K562 (cell line): ENCODE measurements around the gene HAPLN2. TPM values are rescaled to one million over a fixed set of nuclear protein-coding genes. Genes with fewer than 3 reads are reported as not detected.

Source experiments
- ATAC-seq: fragments of 200-7000 bp; cut with Tn5 transposase; 3 replicates; pipeline ENCODE4 v1.9.1; 2020; ENCODE audit warnings: moderate library complexity
- BruUV-seq: library from RNA; stranded (reverse); fragments of 400-500 nt; replicated peaks from 2 replicates; lab custom pipeline; 2021; lab: Mats Ljungman, UMichigan
- CTCF ChIA-PET: fragments of 300-600 bp; formaldehyde crosslinking; extraction: SDS; loops from one replicate; lab custom pipeline; 2021; ENCODE audit warnings: low intra/inter-chr PET ratio; lab: Yijun Ruan, JAX
- POLR2A ChIA-PET: fragments of 300-600, 350-650 bp; sonication (Branson Sonifier 250); formaldehyde crosslinking; extraction: SDS; loops from one replicate; lab custom pipeline; 2021; ENCODE audit warnings: antibody characterized with exemption, inconsistent platforms; lab: Yijun Ruan, JAX
- DNase-seq, 4 experiments: peaks; one replicate each; pipeline versions ENCODE4 v3.0.0 to v3.0.0-alpha.2; 2011 to 2018; ENCODE audit warnings: low spot score in 3 of 4, mixed read lengths in 3 of 4; ENCODE audit errors: extremely low read depth in 1 of 4
- FAIRE-seq: peaks from 2 replicates; lab custom pipeline; 2011; peaks lifted over from hg19 to GRCh38; lab: Jason Lieb, UNC
- H2AFZ ChIP-seq: 2 replicates; pipeline ENCODE4 v1.6.0; 2011; ENCODE audit warnings: low read depth, low read length, control low read depth, inconsistent platforms
- H3K27ac ChIP-seq: fragments of 200-600 bp; 3 replicates; pipeline ENCODE4 v1.8.0; 2011; ENCODE audit warnings: low read depth, mild to moderate bottlenecking, control low read depth, inconsistent platforms, low read length, moderate library complexity, mixed read lengths; ENCODE audit errors: extremely low read depth
- H3K27me3 ChIP-seq, 2 experiments: fragments of 300-600 bp in 1 of 2; 2 replicates in 1 of 2; 3 replicates in 1 of 2; pipeline versions ENCODE4 v1.6.0 to v1.8.0; 2011; ENCODE audit warnings: inconsistent platforms in 2 of 2, low read length in 2 of 2, mild to moderate bottlenecking in 1 of 2, mixed read lengths in 1 of 2, moderate library complexity in 1 of 2; ENCODE audit not compliant: control insufficient read depth in 2 of 2, insufficient read depth in 2 of 2
- H3K36me3 ChIP-seq: fragments of 300-600 bp; 3 replicates; pipeline ENCODE4 v1.8.0; 2011; ENCODE audit warnings: mild to moderate bottlenecking, low read length, inconsistent platforms; ENCODE audit not compliant: control insufficient read depth, insufficient read depth
- H3K4me1 ChIP-seq, 2 experiments: fragments of 200-600 bp in 1 of 2; replicated peaks in 1 of 2; 2 replicates in 1 of 2; 3 replicates in 1 of 2; pipeline versions ENCODE4 v1.5.1 to v1.8.0; 2011; ENCODE audit warnings: inconsistent platforms in 2 of 2, low read length in 2 of 2, mild to moderate bottlenecking in 1 of 2, mixed read lengths in 1 of 2, moderate library complexity in 1 of 2; ENCODE audit not compliant: control insufficient read depth in 2 of 2, insufficient read depth in 2 of 2
- H3K4me2 ChIP-seq: 2 replicates; pipeline ENCODE4 v1.6.1; 2011; ENCODE audit warnings: low read length, control low read depth, inconsistent platforms, mixed read lengths; ENCODE audit not compliant: insufficient read depth
- H3K4me3 ChIP-seq: fragments of 200-600 bp; sonication (generic), shearing (Covaris generic); 2 replicates; pipeline ENCODE4 v1.5.1; 2016; ENCODE audit warnings: control low read depth, inconsistent platforms
- H3K79me2 ChIP-seq: fragments of 200-600 bp; 3 replicates; pipeline ENCODE4 v1.8.0; 2011; ENCODE audit warnings: low read length, inconsistent platforms; ENCODE audit not compliant: control insufficient read depth, insufficient read depth
- H3K9ac ChIP-seq, 2 experiments: 2 replicates each; pipeline versions ENCODE4 v1.6.0 to v1.6.1; 2011; ENCODE audit warnings: low read depth in 2 of 2, low read length in 2 of 2, control low read depth in 1 of 2, inconsistent platforms in 1 of 2, mild to moderate bottlenecking in 1 of 2, mixed read lengths in 1 of 2; ENCODE audit not compliant: insufficient read depth in 1 of 2
- H3K9me1 ChIP-seq: one replicate; pipeline ENCODE4 v1.6.0; 2011; ENCODE audit warnings: inconsistent platforms, mild to moderate bottlenecking, low read length, moderate library complexity; ENCODE audit not compliant: control insufficient read depth, insufficient read depth
- H3K9me3 ChIP-seq: replicated peaks from 2 replicates; pipeline ENCODE4 v1.5.1; 2011; ENCODE audit warnings: low read depth, low read length, inconsistent platforms; ENCODE audit not compliant: control insufficient read depth, insufficient read depth
- H4K20me1 ChIP-seq: replicated peaks from 2 replicates; pipeline ENCODE4 v1.6.1; 2011; ENCODE audit warnings: low read length, inconsistent platforms, mixed read lengths; ENCODE audit not compliant: control insufficient read depth, insufficient read depth
- ADNP ChIP-seq: fragments of 200-800 bp; sonication (Bioruptor generic); IDR thresholded peaks from 2 replicates; pipeline ENCODE4 v1.6.1; 2016; ENCODE audit warnings: missing genetic modification characterization, missing compliant biosample characterization
- ARHGAP35 ChIP-seq: fragments of 450-650 bp; IDR thresholded peaks from 2 replicates; pipeline ENCODE4 v1.6.1; 2018; ENCODE audit not compliant: partially characterized antibody
- FOXM1 ChIP-seq, 2 experiments: fragments of 450-650 bp in 1 of 2; sonication (generic) in 1 of 2; formaldehyde crosslinking in 1 of 2; IDR thresholded peaks; 2 replicates each; pipeline versions ENCODE4 v1.6.1 to v1.9.0; 2017 to 2022; ENCODE audit warnings: low read depth in 2 of 2, mild to moderate bottlenecking in 2 of 2, missing genetic modification reagents in 1 of 2, moderate library complexity in 1 of 2
- GATA2 ChIP-seq: sonication (generic); formaldehyde crosslinking; IDR thresholded peaks from 2 replicates; pipeline ENCODE4 v1.4.0; 2020; ENCODE audit warnings: mild to moderate bottlenecking, missing genetic modification reagents
- HMG20A ChIP-seq: fragments of 450-650 bp; formaldehyde crosslinking; conservative IDR thresholded peaks from 2 replicates; pipeline ENCODE4 v1.4.0; 2020; ENCODE audit warnings: mild to moderate bottlenecking, mixed read lengths
- ILK ChIP-seq: fragments of 450-650 bp; IDR thresholded peaks from 2 replicates; pipeline ENCODE4 v1.6.1; 2016; ENCODE audit warnings: missing genetic modification characterization, low read depth, mild to moderate bottlenecking, missing compliant biosample characterization, moderate library complexity, borderline replicate concordance
- KAT8 ChIP-seq: fragments of 450-650 bp; IDR thresholded peaks from 2 replicates; pipeline ENCODE4 v1.6.1; 2016; ENCODE audit warnings: low read depth, mild to moderate bottlenecking
- KLF16 ChIP-seq: IDR thresholded peaks from 2 replicates; pipeline ENCODE4 v1.6.1; 2016; ENCODE audit warnings: antibody characterized with exemption
- LARP7 ChIP-seq: fragments of 450-650 bp; IDR thresholded peaks from 2 replicates; pipeline ENCODE4 v1.6.1; 2016
- PHTF2 ChIP-seq: fragments of 250-450 bp; sonication (Bioruptor Pico); IDR thresholded peaks from 2 replicates; pipeline ENCODE4 v1.5.0; 2021; ENCODE audit warnings: mild to moderate bottlenecking
- PTBP1 ChIP-seq: fragments of 200-400 bp; formaldehyde crosslinking; IDR thresholded peaks from 2 replicates; pipeline ENCODE4 v1.6.1; 2017; ENCODE audit warnings: low read depth, low read length
- RNF2 ChIP-seq: sonication (generic); IDR thresholded peaks from 2 replicates; pipeline ENCODE4 v1.6.1; 2016
- SETDB1 ChIP-seq: IDR thresholded peaks from one replicate; pipeline ENCODE4 v1.6.1; 2012; ENCODE audit warnings: low read length, control low read depth, inconsistent platforms
- TFAP4 ChIP-seq: sonication (generic); formaldehyde crosslinking; IDR thresholded peaks from 2 replicates; pipeline ENCODE4 v1.8.0; 2022; ENCODE audit warnings: missing genetic modification reagents, mild to moderate bottlenecking, moderate library complexity, borderline replicate concordance
- THRB ChIP-seq: fragments of 450-650 bp; formaldehyde crosslinking; conservative IDR thresholded peaks from 2 replicates; pipeline ENCODE4 v1.4.0; 2022; ENCODE audit warnings: mild to moderate bottlenecking, missing genetic modification characterization
- TRIM24 ChIP-seq, 2 experiments: fragments of 450-650 bp; IDR thresholded peaks; 2 replicates each; pipeline ENCODE4 v1.6.1; 2016
- ZBTB7A ChIP-seq: IDR thresholded peaks from 2 replicates; pipeline ENCODE4 v1.6.1; 2011; ENCODE audit warnings: low read depth, mild to moderate bottlenecking, low read length, moderate library complexity, borderline replicate concordance; ENCODE audit not compliant: control insufficient read depth
- ZNF395 ChIP-seq: fragments of 200-800 bp; sonication (Bioruptor generic); IDR thresholded peaks from 2 replicates; pipeline ENCODE4 v1.6.1; 2017; ENCODE audit warnings: missing genetic modification characterization, missing compliant biosample characterization
- ZNF707 ChIP-seq: fragments of 250-450 bp; sonication (Bioruptor Pico); conservative IDR thresholded peaks from 2 replicates; pipeline ENCODE4 v1.8.0; 2022; ENCODE audit warnings: inconsistent platforms, mild to moderate bottlenecking, moderate library complexity
- ZNF76 ChIP-seq: fragments of 250-450 bp; sonication (Bioruptor Pico); IDR thresholded peaks from 2 replicates; pipeline ENCODE4 v1.4.0; 2020; ENCODE audit warnings: mild to moderate bottlenecking, moderate library complexity, borderline replicate concordance
- WGBS: fragments of 100-300 bp; shearing (Covaris generic); methylation state at CpG from one replicate; pipeline ENCODE4 v1.1.6; 2016; ENCODE audit warnings: low coverage, mixed read lengths; ENCODE audit not compliant: insufficient coverage; ENCODE audit errors: missing lambda C conversion rate; 5-methylcytosine and 5-hydroxymethylcytosine counted together
- in situ Hi-C: fragments of 300-500 bp; cut with MboI; formaldehyde crosslinking; loops from 4 replicates; pipeline ENCODE4 v1.15.0; 2018; ENCODE audit warnings: inconsistent platforms, mixed read lengths
- intact Hi-C: fragments of 100-400 bp; cut with micrococcal nuclease; formaldehyde crosslinking; loops from 2 replicates; pipeline ENCODE4 v1.14.2; 2022
- polyA plus RNA-seq, 8 experiments: library from polyadenylated mRNA; depleted of rRNA in 4 of 8; stranded (reverse) in 5 of 8; unstranded in 3 of 8; fragments of >200 nt; fragmentation: Nextera tagmentation in 2 of 8; fragmentation: Illumina TruSeq in 1 of 8; extraction: Ambion mirVana in 2 of 8; extraction: Trizol in 1 of 8; gene quantifications; 2 replicates each; pipeline versions ENCODE4 v1.2.1 to v1.2.3, GENCODE V29; 2011 to 2014; ENCODE audit warnings: inconsistent platforms in 1 of 8, missing spikeins in 1 of 8
- total RNA-seq, 7 experiments: library from RNA; depleted of rRNA in 6 of 7; stranded (reverse); fragments of >200 nt in 6 of 7; fragmentation: Illumina TruSeq in 2 of 7; extraction: Trizol in 2 of 7; gene quantifications; 2 replicates each; pipeline versions ENCODE4 v1.2.1 to v1.2.3, GENCODE V29; 2011 to 2021; ENCODE audit warnings: low replicate concordance in 1 of 7

HAPLN2 gene
- total and polyA plus RNA-seq, 9 of the 15 experiments (the other 6 are each of a cell fraction or from before 2014, with no cell fraction given) = 0.14 to 5.2 (median 3.8) TPM; not detected in 4

GRCh38 chr1:156657741-156658319 lies 38.6 kb downstream of the HAPLN2 start:
- ChIA-PET POLR2A (interaction anchor here (0.6 to 1.5 kb wide), 6 partner anchors 9 to 267 kb away, joined by 3 to 6 read pairs (median 3); no protein-coding TSS in a partner anchor), CTCF (interaction anchor here (1.1 to 5.1 kb wide), 6 partner anchors 21 to 201 kb away, joined by 4 to 110 read pairs (median 24); partner anchors contain the start of gene NES)
- H3K9me3 ChIP-seq = no peaks in the 10 kb centered on the region
- no TSS peak for BruUV-seq
- H3K4me3 ChIP-seq = peak overlapping the region; percentile 19
- H2AFZ ChIP-seq = no peak overlapping the region
- H3K36me3 ChIP-seq = peaks cover 59% of the 10 kb centered on the region; the same call in 2 of the 3 replicates
- H4K20me1 ChIP-seq = peaks cover 68% of the 10 kb centered on the region
- WGBS = 13% methylated on average over 11 of the region's 15 CpGs
- in situ Hi-C loops (no loop called here), intact Hi-C loops (loop anchor here (1.0 kb wide), 1 partner anchor 31 kb away; no protein-coding TSS in a partner anchor)
- FAIRE-seq (peak; percentile 6), DNase-seq (no peak), ATAC-seq (no peak)
- H3K79me2 ChIP-seq = peaks cover 93% of the 10 kb centered on the region
- no peaks in the 10 kb centered on the region for H3K27me3 ChIP-seq
- peak overlapping the region; percentile 77 to 92 for H3K9ac ChIP-seq
- H3K4me1 ChIP-seq = peaks cover 48 to 61% of the 10 kb centered on the region in 2 experiments
- peaks cover 49% of the 10 kb centered on the region for H3K9me1 ChIP-seq
- H3K4me2 ChIP-seq = peak overlapping the region; percentile 93
- H3K27ac ChIP-seq = peak overlapping the region; percentile 68
- peak; percentile 42; the same call in 1 of the 2 replicates for TF ChIP-seq LARP7
- no peak for TF ChIP-seq GATA2 (CRISPR knock-in tag)
- TF ChIP-seq KLF16 = no peak
- no peak for TF ChIP-seq ZNF707 (CRISPR knock-in tag)
- no peak for TF ChIP-seq ZNF395 (CRISPR knock-in tag)
- TF ChIP-seq ZNF76 (CRISPR knock-in tag) = no peak
- TF ChIP-seq PTBP1 = no peak
- no peak for TF ChIP-seq TRIM24 (IDR thresholded peaks at IDR 0.05)
- TF ChIP-seq RNF2 = no peak
- TF ChIP-seq KAT8 = no peak
- no peak for TF ChIP-seq ILK (tag)
- TF ChIP-seq ZBTB7A = peak; percentile 6; the same call in 1 of the 2 replicates
- no peak for TF ChIP-seq ADNP
- TF ChIP-seq THRB (CRISPR knock-in tag) = peak; percentile 82; the same call in 1 of the 2 replicates
- TF ChIP-seq ARHGAP35 = peak; percentile 74
- TF ChIP-seq TFAP4 (CRISPR knock-in tag) = peak; percentile 7; the same call in 1 of the 2 replicates
- TF ChIP-seq HMG20A (CRISPR knock-in tag) = no peak
- TF ChIP-seq FOXM1 (IDR thresholded peaks at IDR 0.05; ENCODE audit: low read depth) = no peak
- no peak for TF ChIP-seq FOXM1 (CRISPR knock-in tag; IDR thresholded peaks at IDR 0.05; ENCODE audit: low read depth)
- no peak for TF ChIP-seq PHTF2 (CRISPR knock-in tag)
- TF ChIP-seq SETDB1 = no peak
